ENCODE data around the gene GPATCH2.

Gene GPATCH2

GRCh38 chr1:217574265-217574949 lies 56.5 kb downstream of the GPATCH2 start:
- DNase-seq: no peak

- DNase-seq: no peak
Observed at GRCh38 chr1:217569021-217569420, 61.9 kb downstream of the GPATCH2 start.

GRCh38 chr1:217568200-217568599 lies 62.7 kb downstream of the GPATCH2 start:
- DNase-seq: no peak

GRCh38 chr1:217564833-217565232 lies 66.1 kb downstream of the GPATCH2 start:
- no peak for DNase-seq

- no peak for DNase-seq
Observed at GRCh38 chr1:217564207-217564606, 66.7 kb downstream of the GPATCH2 start.

GRCh38 chr1:217563179-217563578 lies 67.7 kb downstream of the GPATCH2 start:
- DNase-seq: no peak

GRCh38 chr1:217562229-217562878 lies 68.5 kb downstream of the GPATCH2 start:
- DNase-seq: no peak

- DNase-seq: no peak
Observed at GRCh38 chr1:217561446-217561845, 69.4 kb downstream of the GPATCH2 start.

- DNase-seq: no peak
Observed at GRCh38 chr1:217554849-217555248, 76.0 kb downstream of the GPATCH2 start.

- DNase-seq: no peak
Observed at GRCh38 chr1:217553949-217554509, 76.9 kb downstream of the GPATCH2 start.

GRCh38 chr1:217552339-217552951 lies 78.4 kb downstream of the GPATCH2 start:
- no peak for DNase-seq

- DNase-seq: no peak
Observed at GRCh38 chr1:217542837-217543236, 88.1 kb downstream of the GPATCH2 start.

- DNase-seq: no peak
Observed at GRCh38 chr1:217542136-217542777, 88.6 kb downstream of the GPATCH2 start.

GRCh38 chr1:217540321-217540720 lies 90.6 kb downstream of the GPATCH2 start:
- no peak for DNase-seq

- no peak for DNase-seq
Observed at GRCh38 chr1:217539510-217539909, 91.4 kb downstream of the GPATCH2 start.

- DNase-seq: no peak
Observed at GRCh38 chr1:217535601-217536377, 95.1 kb downstream of the GPATCH2 start.

GRCh38 chr1:217534566-217534965 lies 96.3 kb downstream of the GPATCH2 start:
- DNase-seq: no peak

- DNase-seq: no peak
Observed at GRCh38 chr1:217528271-217528670, 102.6 kb downstream of the GPATCH2 start.

GRCh38 chr1:217527151-217527550 lies 103.7 kb downstream of the GPATCH2 start:
- DNase-seq: no peak

GRCh38 chr1:217526636-217527035 lies 104.3 kb downstream of the GPATCH2 start:
- no peak for DNase-seq

GRCh38 chr1:217525773-217526490 lies 105.0 kb downstream of the GPATCH2 start:
- DNase-seq: no peak
